HepG2 (cell line): Measurements from ENCODE around the gene KIF25. TPM values are rescaled to one million over a fixed set of nuclear protein-coding genes. Genes with fewer than 3 reads are reported as not detected.

ENCODE experiments used
- CERS6 ChIP-seq: sonication (generic); formaldehyde crosslinking; IDR thresholded peaks from 2 replicates; pipeline ENCODE4 v1.5.0; 2020; ENCODE audit warnings: missing genetic modification reagents
- RNF219 ChIP-seq: sonication (generic); formaldehyde crosslinking; IDR thresholded peaks from 2 replicates; pipeline ENCODE4 v1.5.0; 2020; ENCODE audit warnings: mild to moderate bottlenecking, missing genetic modification reagents
- SP4 ChIP-seq: sonication (generic); formaldehyde crosslinking; IDR thresholded peaks from 2 replicates; pipeline ENCODE4 v1.8.1; 2023; ENCODE audit warnings: mild to moderate bottlenecking, missing genetic modification reagents
- SRSF4 ChIP-seq: fragments of 200-400 bp; formaldehyde crosslinking; IDR thresholded peaks from one replicate; pipeline ENCODE4 v1.6.1; 2018; ENCODE audit warnings: mild to moderate bottlenecking, low read depth, low read length, moderate library complexity; ENCODE audit not compliant: poor library complexity, severe bottlenecking
- ZBTB8A ChIP-seq: sonication (generic); formaldehyde crosslinking; IDR thresholded peaks from 2 replicates; pipeline ENCODE4 v1.4.0; 2020; ENCODE audit warnings: mild to moderate bottlenecking, low read depth, missing genetic modification reagents, borderline replicate concordance
- ZFAT ChIP-seq: sonication (generic); formaldehyde crosslinking; conservative IDR thresholded peaks from 2 replicates; pipeline ENCODE4 v1.8.1; 2023; ENCODE audit warnings: missing genetic modification reagents, inconsistent platforms
- polyA plus RNA-seq, 8 experiments: library from polyadenylated mRNA; depleted of rRNA in 3 of 8; stranded (reverse) in 7 of 8; unstranded in 1 of 8; fragments of >200 nt; fragmentation: Illumina TruSeq in 4 of 8; extraction: Trizol in 4 of 8; gene quantifications; 2 replicates each; pipeline versions ENCODE4 v1.2.1 to v1.2.3, GENCODE V29; 2011 to 2016; ENCODE audit warnings: low read depth in 4 of 8, missing spikeins in 1 of 8, mixed read lengths in 1 of 8; ENCODE audit not compliant: insufficient read depth in 1 of 8
- total RNA-seq, 5 experiments: library from RNA; depleted of rRNA; stranded (reverse); fragments of >200 nt; fragmentation: Illumina TruSeq; extraction: Trizol; gene quantifications; 2 replicates each; pipeline ENCODE4 v1.2.3, GENCODE V29; 2016; ENCODE audit warnings: low read depth in 1 of 5
- TF ChIP-seq, protein P1 (sequence below): sonication (generic); formaldehyde crosslinking; IDR thresholded peaks from 2 replicates; pipeline ENCODE4 v1.5.0; 2020; ENCODE audit warnings: mild to moderate bottlenecking, missing genetic modification reagents
- TF ChIP-seq, protein P2 (sequence below): sonication (generic); formaldehyde crosslinking; IDR thresholded peaks from 2 replicates; pipeline ENCODE4 v1.4.0; 2020; ENCODE audit warnings: missing genetic modification reagents

The KIF25 gene
- total and polyA plus RNA-seq, 2 of the 13 experiments (the other 11 are each of a cell fraction or from before 2014, with no cell fraction given) = not detected

DNA sequence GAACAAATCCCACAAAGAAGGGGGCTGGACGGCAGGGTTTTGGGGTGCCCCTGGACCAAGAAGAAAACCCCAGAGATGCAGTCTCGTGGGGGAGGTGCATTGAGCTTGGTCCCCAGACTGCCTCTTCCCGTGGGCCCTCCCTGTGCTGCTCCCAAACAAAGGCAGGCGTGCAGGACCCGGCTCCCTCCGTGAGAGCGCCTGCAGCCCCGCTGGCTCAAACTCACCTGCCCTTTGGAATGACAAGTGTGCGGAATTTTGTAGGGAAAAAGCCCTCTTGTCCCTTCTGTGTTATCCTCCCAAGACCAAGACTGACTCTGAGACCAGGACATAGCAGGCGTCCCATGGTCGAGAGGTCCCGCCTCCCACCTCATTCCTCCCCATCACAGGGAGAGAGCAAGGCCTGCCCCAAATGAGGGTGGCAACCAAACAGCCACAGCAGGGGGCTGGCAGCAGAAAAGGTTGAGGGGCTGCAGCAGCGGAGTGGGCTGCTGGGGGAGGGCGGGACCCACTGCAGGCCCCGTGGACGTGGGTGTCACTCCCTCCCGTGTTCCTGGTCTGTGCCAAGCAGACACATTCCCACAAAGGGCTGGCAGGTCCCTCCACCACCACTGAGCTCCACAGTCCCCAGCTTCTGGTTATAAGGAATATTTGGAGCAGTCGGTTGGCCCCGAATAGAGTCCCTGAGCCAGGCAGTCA, 87.1 kb downstream of the KIF25 start (continued):
- TF ChIP-seq, protein P1, sequence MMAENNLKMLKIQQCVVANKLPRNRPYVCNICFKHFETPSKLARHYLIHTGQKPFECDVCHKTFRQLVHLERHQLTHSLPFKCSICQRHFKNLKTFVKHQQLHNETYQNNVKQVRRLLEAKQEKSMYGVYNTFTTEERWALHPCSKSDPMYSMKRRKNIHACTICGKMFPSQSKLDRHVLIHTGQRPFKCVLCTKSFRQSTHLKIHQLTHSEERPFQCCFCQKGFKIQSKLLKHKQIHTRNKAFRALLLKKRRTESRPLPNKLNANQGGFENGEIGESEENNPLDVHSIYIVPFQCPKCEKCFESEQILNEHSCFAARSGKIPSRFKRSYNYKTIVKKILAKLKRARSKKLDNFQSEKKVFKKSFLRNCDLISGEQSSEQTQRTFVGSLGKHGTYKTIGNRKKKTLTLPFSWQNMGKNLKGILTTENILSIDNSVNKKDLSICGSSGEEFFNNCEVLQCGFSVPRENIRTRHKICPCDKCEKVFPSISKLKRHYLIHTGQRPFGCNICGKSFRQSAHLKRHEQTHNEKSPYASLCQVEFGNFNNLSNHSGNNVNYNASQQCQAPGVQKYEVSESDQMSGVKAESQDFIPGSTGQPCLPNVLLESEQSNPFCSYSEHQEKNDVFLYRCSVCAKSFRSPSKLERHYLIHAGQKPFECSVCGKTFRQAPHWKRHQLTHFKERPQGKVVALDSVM (CRISPR knock-in tag) = no peak
- TF ChIP-seq SRSF4 = no peak
- no peak for TF ChIP-seq RNF219 (CRISPR knock-in tag)
- no peak for TF ChIP-seq ZFAT (CRISPR knock-in tag)
- TF ChIP-seq SP4 (CRISPR knock-in tag) = no peak
- TF ChIP-seq, protein P2, sequence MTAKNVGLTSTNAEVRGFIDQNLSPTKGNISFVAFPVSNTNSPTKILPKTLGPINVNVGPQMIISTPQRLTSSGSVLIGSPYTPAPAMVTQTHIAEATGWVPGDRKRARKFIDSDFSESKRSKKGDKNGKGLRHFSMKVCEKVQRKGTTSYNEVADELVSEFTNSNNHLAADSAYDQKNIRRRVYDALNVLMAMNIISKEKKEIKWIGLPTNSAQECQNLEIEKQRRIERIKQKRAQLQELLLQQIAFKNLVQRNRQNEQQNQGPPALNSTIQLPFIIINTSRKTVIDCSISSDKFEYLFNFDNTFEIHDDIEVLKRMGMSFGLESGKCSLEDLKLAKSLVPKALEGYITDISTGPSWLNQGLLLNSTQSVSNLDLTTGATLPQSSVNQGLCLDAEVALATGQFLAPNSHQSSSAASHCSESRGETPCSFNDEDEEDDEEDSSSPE (CRISPR knock-in tag) = no peak
- TF ChIP-seq ZBTB8A (CRISPR knock-in tag) = no peak
- TF ChIP-seq CERS6 (CRISPR knock-in tag) = no peak
